ENCODE measurements around the gene RBBP8NL.

RBBP8NL gene

DNA sequence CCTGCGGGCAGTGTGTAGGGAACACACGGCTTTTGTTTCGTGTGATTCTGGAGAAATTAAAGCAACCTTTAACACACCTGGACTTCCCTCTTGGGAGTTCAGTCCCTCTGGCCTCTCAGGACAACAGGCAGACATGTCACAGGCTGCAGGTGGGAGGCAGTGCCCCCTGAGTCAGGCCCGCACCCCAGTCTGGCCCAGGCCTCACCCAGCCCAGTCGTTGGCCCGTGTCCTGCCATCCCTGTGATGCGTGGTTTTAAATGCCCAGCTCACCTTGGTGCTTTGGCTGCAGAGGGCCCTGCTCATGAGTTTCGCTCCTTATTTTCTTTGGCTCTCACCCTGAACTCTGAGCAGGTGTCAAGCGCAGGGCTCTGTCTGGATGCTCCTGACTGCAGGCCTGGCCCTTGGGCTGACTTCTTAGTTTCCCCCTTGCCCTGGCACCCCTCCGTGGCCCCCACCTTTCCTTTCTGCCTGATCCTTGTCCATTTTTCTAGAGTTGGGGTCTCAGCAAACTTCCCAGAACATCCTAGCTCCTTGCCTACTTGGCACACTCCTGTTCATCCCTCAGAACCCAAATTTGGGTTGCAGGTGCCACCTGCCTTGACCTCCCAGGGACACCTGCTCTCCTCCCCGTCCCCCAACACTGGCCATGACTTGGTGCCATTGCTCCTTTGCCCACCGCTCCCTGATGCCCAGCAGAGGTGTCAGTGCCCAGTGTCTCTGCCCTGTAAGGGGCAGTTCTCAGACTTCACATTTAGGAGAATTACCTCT lies 18.1 kb downstream of the RBBP8NL start:
- TF ChIP-seq, protein P1, sequence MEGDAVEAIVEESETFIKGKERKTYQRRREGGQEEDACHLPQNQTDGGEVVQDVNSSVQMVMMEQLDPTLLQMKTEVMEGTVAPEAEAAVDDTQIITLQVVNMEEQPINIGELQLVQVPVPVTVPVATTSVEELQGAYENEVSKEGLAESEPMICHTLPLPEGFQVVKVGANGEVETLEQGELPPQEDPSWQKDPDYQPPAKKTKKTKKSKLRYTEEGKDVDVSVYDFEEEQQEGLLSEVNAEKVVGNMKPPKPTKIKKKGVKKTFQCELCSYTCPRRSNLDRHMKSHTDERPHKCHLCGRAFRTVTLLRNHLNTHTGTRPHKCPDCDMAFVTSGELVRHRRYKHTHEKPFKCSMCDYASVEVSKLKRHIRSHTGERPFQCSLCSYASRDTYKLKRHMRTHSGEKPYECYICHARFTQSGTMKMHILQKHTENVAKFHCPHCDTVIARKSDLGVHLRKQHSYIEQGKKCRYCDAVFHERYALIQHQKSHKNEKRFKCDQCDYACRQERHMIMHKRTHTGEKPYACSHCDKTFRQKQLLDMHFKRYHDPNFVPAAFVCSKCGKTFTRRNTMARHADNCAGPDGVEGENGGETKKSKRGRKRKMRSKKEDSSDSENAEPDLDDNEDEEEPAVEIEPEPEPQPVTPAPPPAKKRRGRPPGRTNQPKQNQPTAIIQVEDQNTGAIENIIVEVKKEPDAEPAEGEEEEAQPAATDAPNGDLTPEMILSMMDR (IDR thresholded peaks at IDR 0.05; ENCODE audit: insufficient read depth, low read length, poor library complexity, severe bottlenecking), result no peak
- no peak for TF ChIP-seq EZH2phosphoT487 (conservative IDR thresholded peaks at IDR 0.05; ENCODE audit: low read length)
- Histone ChIP-seq H3F3A (ENCODE audit: insufficient read depth) (no peaks in the 10 kb centered on the region), H4K20me1 (ENCODE audit: low read depth, low read length) (no peaks in the 10 kb centered on the region), H3K79me2 (ENCODE audit: insufficient read depth, low read length) (peaks cover 11% of the 10 kb centered on the region), H3K4me3 (ENCODE audit: insufficient read depth, low read length, poor library complexity, severe bottlenecking) (no peak overlapping the region), H3K9me3 (ENCODE audit: insufficient read depth, low read length) (no peaks in the 10 kb centered on the region), H2AFZ (ENCODE audit: low read depth, low read length, severe bottlenecking) (no peak overlapping the region), H3K9me2 (replicated peaks; ENCODE audit: insufficient read depth, low read length) (no peaks in the 10 kb centered on the region), H3K9ac (ENCODE audit: low read length) (no peak overlapping the region), H3K4me2 (ENCODE audit: low read depth, low read length, poor library complexity, severe bottlenecking) (no peak overlapping the region), H3K27ac (ENCODE audit: low read depth, low read length) (no peak overlapping the region), H3K27me3 (ENCODE audit: low read length) (no peaks in the 10 kb centered on the region), H3K36me3 (ENCODE audit: low read length) (no peaks in the 10 kb centered on the region)

DNA sequence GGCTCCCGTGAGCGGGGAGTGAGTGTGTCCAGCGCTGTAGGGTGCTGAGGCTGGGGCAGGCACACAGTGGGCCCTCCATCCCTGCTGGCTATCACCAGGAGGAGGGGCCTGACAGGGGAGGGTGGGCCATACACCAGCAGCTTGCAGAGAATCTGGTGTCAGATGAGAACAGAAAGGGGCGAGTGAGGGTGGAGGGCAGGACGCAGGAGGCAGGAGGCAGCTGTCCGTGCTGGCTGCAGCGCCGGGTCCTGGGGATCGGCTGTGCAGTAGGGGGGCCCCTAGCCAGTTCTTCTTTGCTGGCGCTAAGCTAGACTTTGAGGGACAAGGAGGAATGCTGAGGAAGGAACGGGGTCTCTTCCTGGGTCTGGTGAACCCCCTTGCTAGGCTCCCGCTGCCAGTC lies 18.7 kb downstream of the RBBP8NL start:
- TF ChIP-seq EZH2phosphoT487 (conservative IDR thresholded peaks at IDR 0.05; ENCODE audit: low read length), result no peak
- no peaks in the 10 kb centered on the region for H3K9me2 ChIP-seq (replicated peaks; ENCODE audit: insufficient read depth, low read length)
- no peak overlapping the region for H3K4me3 ChIP-seq (ENCODE audit: insufficient read depth, low read length, poor library complexity, severe bottlenecking)
- H3K79me2 ChIP-seq (ENCODE audit: insufficient read depth, low read length), result peaks cover 11% of the 10 kb centered on the region
- no peak overlapping the region for H3K9ac ChIP-seq (ENCODE audit: low read length)
- no peak overlapping the region for H3K27ac ChIP-seq (ENCODE audit: low read depth, low read length)
- H3K36me3 ChIP-seq (ENCODE audit: low read length), result no peaks in the 10 kb centered on the region
- H3K9me3 ChIP-seq (ENCODE audit: insufficient read depth, low read length), result no peaks in the 10 kb centered on the region
- H3K27me3 ChIP-seq (ENCODE audit: low read length), result no peaks in the 10 kb centered on the region
- H4K20me1 ChIP-seq (ENCODE audit: low read depth, low read length), result no peaks in the 10 kb centered on the region
- no peaks in the 10 kb centered on the region for H3F3A ChIP-seq (ENCODE audit: insufficient read depth)
- no peak overlapping the region for H3K4me2 ChIP-seq (ENCODE audit: low read depth, low read length, poor library complexity, severe bottlenecking)
- H2AFZ ChIP-seq (ENCODE audit: low read depth, low read length, severe bottlenecking), result no peak overlapping the region

DNA sequence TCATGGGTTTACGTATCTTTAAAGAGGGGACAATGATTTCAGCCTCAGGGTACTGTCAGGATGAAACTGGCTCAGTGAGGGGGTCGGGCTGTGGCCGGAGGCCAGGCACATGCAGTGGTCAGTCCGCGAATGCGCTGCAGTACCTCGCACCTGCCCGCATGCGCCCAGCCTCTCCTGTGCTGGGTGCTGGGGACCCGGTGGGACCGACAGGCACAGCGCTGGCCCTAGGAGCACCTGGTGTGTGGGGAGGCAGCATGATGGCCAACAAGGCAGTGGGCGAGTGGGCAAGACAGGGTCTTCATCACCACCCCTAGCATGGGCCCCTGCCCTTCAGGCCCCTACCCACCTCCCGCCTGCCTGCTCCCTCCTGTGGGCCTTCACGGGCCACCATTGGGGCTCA lies 19.3 kb downstream of the RBBP8NL start:
- TF ChIP-seq, protein P1 (IDR thresholded peaks at IDR 0.05; ENCODE audit: insufficient read depth, low read length, poor library complexity, severe bottlenecking), result no peak
- no peak for TF ChIP-seq EZH2phosphoT487 (conservative IDR thresholded peaks at IDR 0.05; ENCODE audit: low read length)
- Histone ChIP-seq H3K27me3 (ENCODE audit: low read length) (no peaks in the 10 kb centered on the region), H3K9me3 (ENCODE audit: insufficient read depth, low read length) (no peaks in the 10 kb centered on the region), H3K79me2 (ENCODE audit: insufficient read depth, low read length) (peaks cover 11% of the 10 kb centered on the region), H3F3A (ENCODE audit: insufficient read depth) (no peaks in the 10 kb centered on the region), H3K4me3 (ENCODE audit: insufficient read depth, low read length, poor library complexity, severe bottlenecking) (no peak overlapping the region), H2AFZ (ENCODE audit: low read depth, low read length, severe bottlenecking) (no peak overlapping the region), H3K36me3 (ENCODE audit: low read length) (no peaks in the 10 kb centered on the region), H3K27ac (ENCODE audit: low read depth, low read length) (no peak overlapping the region), H3K9ac (ENCODE audit: low read length) (peak overlapping the region; percentile 65), H3K4me2 (ENCODE audit: low read depth, low read length, poor library complexity, severe bottlenecking) (peak overlapping the region; percentile 55), H4K20me1 (ENCODE audit: low read depth, low read length) (no peaks in the 10 kb centered on the region), H3K9me2 (replicated peaks; ENCODE audit: insufficient read depth, low read length) (no peaks in the 10 kb centered on the region)
